Lower leg skin (tissue), 3 donors: ENCODE data around the gene CNPPD1.

ENCODE experiments used
- POLR2A ChIP-seq, 2 donors: fragments of 450-650 bp; IDR thresholded peaks; one replicate each; pipeline ENCODE4 v1.6.1; 2016 to 2017; ENCODE audit warnings: antibody characterized with exemption in 2 of 2, mild to moderate bottlenecking in 1 of 2, moderate library complexity in 1 of 2
- TF ChIP-seq, protein P1 (sequence below), 3 donors: fragments of 450-650 bp; IDR thresholded peaks; one replicate each; pipeline ENCODE4 v1.5.1; 2016; ENCODE audit warnings: antibody characterized with exemption in 3 of 3, mild to moderate bottlenecking in 3 of 3, moderate library complexity in 2 of 3

DNA sequence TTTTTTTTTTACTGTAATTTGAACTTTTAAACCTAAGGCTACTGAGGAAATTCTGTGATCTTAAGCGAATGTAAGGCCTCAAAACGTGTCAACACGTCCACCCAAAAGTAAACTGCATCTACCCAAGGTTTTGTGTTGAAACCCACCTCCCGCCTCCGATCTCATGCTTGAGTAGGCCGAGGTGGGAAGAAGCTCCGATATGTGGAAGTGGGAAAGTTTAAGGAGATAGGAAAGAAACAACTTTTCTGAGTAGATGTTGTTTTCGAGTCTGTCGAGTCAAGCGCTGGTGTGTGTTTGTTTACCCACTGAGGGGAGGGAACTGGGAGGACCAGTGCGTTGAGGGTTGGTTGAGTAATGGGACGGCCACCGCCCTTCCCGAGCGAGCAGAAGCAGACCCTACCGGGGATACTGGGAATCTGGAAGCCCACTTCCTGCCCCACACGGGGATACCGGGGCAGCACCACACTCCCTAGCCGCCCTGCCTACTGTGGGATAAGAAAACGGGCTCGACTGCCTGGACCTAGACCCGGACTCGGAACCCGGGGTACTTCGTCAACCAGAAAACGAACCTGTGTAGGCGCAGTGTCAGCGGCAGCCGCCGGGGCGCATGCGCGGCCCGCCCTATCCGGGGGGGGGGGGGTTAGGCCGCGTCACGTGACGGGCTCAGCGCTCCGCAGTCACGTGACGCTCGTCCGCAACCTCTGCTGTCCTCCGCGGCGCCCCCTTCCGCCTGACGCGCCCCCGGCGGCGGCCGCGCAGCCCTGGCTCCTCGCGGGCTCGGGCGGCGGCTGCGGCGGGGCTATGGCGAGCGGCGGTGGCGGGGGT, 1.0 kb upstream of the CNPPD1 start, which contains the start of gene RETREG2:
- TF ChIP-seq, protein P1, sequence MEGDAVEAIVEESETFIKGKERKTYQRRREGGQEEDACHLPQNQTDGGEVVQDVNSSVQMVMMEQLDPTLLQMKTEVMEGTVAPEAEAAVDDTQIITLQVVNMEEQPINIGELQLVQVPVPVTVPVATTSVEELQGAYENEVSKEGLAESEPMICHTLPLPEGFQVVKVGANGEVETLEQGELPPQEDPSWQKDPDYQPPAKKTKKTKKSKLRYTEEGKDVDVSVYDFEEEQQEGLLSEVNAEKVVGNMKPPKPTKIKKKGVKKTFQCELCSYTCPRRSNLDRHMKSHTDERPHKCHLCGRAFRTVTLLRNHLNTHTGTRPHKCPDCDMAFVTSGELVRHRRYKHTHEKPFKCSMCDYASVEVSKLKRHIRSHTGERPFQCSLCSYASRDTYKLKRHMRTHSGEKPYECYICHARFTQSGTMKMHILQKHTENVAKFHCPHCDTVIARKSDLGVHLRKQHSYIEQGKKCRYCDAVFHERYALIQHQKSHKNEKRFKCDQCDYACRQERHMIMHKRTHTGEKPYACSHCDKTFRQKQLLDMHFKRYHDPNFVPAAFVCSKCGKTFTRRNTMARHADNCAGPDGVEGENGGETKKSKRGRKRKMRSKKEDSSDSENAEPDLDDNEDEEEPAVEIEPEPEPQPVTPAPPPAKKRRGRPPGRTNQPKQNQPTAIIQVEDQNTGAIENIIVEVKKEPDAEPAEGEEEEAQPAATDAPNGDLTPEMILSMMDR (IDR thresholded peaks at IDR 0.05) = no peak
- peak in 1 of 2 donors; percentile 73 for TF ChIP-seq POLR2A (IDR thresholded peaks at IDR 0.05)
